Astrocyte (in vitro differentiated cells and primary cell): ENCODE data around the gene SH2D2A. TPM values are rescaled to one million over a fixed set of nuclear protein-coding genes. Genes with fewer than 3 reads are reported as not detected.

ENCODE experiments used
- DNase-seq: peaks from one replicate; pipeline ENCODE4 v3.0.0-alpha.2; 2010; ENCODE audit warnings: low read depth
- FAIRE-seq: peaks from 2 replicates; lab custom pipeline; 2011; peaks lifted over from hg19 to GRCh38; lab: Jason Lieb, UNC
- H2AFZ ChIP-seq: 2 replicates; pipeline ENCODE4 v1.6.0; 2012; ENCODE audit warnings: low read depth, low read length, inconsistent platforms
- H3K27ac ChIP-seq: 2 replicates; pipeline ENCODE4 v1.5.1; 2011; ENCODE audit warnings: low read depth, low read length, inconsistent platforms
- H3K27me3 ChIP-seq: 2 replicates; pipeline ENCODE4 v1.6.0; 2011; ENCODE audit warnings: low read length, inconsistent platforms; ENCODE audit not compliant: insufficient read depth
- H3K36me3 ChIP-seq: 2 replicates; pipeline ENCODE4 v1.5.1; 2011; ENCODE audit warnings: low read length, inconsistent platforms; ENCODE audit not compliant: insufficient read depth
- H3K4me1 ChIP-seq: 2 replicates; pipeline ENCODE4 v1.5.1; 2011; ENCODE audit warnings: low read length, inconsistent platforms; ENCODE audit not compliant: insufficient read depth
- H3K4me2 ChIP-seq: 2 replicates; pipeline ENCODE4 v1.6.0; 2012; ENCODE audit warnings: low read length, inconsistent platforms
- H3K4me3 ChIP-seq: 2 replicates; pipeline ENCODE4 v1.5.1; 2011; ENCODE audit warnings: low read depth, mild to moderate bottlenecking, low read length, inconsistent platforms; ENCODE audit not compliant: insufficient read depth
- H3K79me2 ChIP-seq: 2 replicates; pipeline ENCODE4 v1.6.0; 2012; ENCODE audit warnings: mild to moderate bottlenecking, low read length, inconsistent platforms; ENCODE audit not compliant: insufficient read depth
- H3K9ac ChIP-seq: 2 replicates; pipeline ENCODE4 v1.6.0; 2012; ENCODE audit warnings: mild to moderate bottlenecking, low read length, inconsistent platforms
- H3K9me3 ChIP-seq: 2 replicates; pipeline ENCODE4 v1.5.1; 2012; ENCODE audit warnings: low read depth, mild to moderate bottlenecking, low read length, inconsistent platforms; ENCODE audit not compliant: insufficient read depth
- H4K20me1 ChIP-seq: 2 replicates; pipeline ENCODE4 v1.6.0; 2012; ENCODE audit warnings: low read length, inconsistent platforms; ENCODE audit not compliant: insufficient read depth
- H3K27ac Mint-ChIP-seq: one replicate; pipeline ENCODE4 v1.8.0; 2021; ENCODE audit warnings: mild to moderate bottlenecking, mixed read lengths; ENCODE audit not compliant: unreplicated experiment
- H3K27me3 Mint-ChIP-seq: one replicate; pipeline ENCODE4 v1.8.0; 2021; ENCODE audit warnings: low read depth, mixed read lengths; ENCODE audit not compliant: unreplicated experiment
- H3K36me3 Mint-ChIP-seq: one replicate; pipeline ENCODE4 v1.8.0; 2021; ENCODE audit warnings: low read depth, mixed read lengths; ENCODE audit not compliant: unreplicated experiment
- H3K4me1 Mint-ChIP-seq: one replicate; pipeline ENCODE4 v1.8.0; 2021; ENCODE audit warnings: low read depth, mixed read lengths; ENCODE audit not compliant: unreplicated experiment
- H3K4me3 Mint-ChIP-seq: one replicate; pipeline ENCODE4 v1.8.0; 2021; ENCODE audit warnings: mild to moderate bottlenecking, moderate library complexity, mixed read lengths; ENCODE audit not compliant: unreplicated experiment
- H3K9me3 Mint-ChIP-seq: one replicate; pipeline ENCODE4 v1.8.0; 2021; ENCODE audit warnings: mild to moderate bottlenecking, mixed read lengths; ENCODE audit not compliant: unreplicated experiment
- CTCF ChIP-seq: IDR thresholded peaks from 2 replicates; pipeline ENCODE4 v1.5.1; 2011; ENCODE audit warnings: low read depth, mild to moderate bottlenecking, inconsistent platforms, low read length, moderate library complexity; ENCODE audit not compliant: insufficient read depth
- EZH2 ChIP-seq: IDR thresholded peaks from 2 replicates; pipeline ENCODE4 v1.6.1; 2012; ENCODE audit warnings: mild to moderate bottlenecking, low read length, inconsistent platforms; ENCODE audit not compliant: insufficient read depth
- total RNA-seq: library from RNA; stranded (reverse); gene quantifications from 2 replicates; pipeline ENCODE4 v1.2.1, GENCODE V29; 2021

The SH2D2A gene
- total RNA-seq, 1 donor from 2014 or later, result 1.1 TPM

GRCh38 chr1:156768610-156769295 lies 47.9 kb downstream of the SH2D2A start:
- Histone ChIP-seq H3K4me2 (peak overlapping the region; percentile 97), H3K36me3 (peaks cover 3% of the 10 kb centered on the region), H3K9ac (peak overlapping the region; percentile 96), H3K4me3 (peak overlapping the region; percentile 83), H3K9me3 (no peaks in the 10 kb centered on the region), H3K79me2 (peaks cover 71% of the 10 kb centered on the region), H3K4me1 (peaks cover 12% of the 10 kb centered on the region), H2AFZ (no peak overlapping the region), H3K27me3 (no peaks in the 10 kb centered on the region), H3K27ac (peak overlapping the region; percentile 90), H4K20me1 (peaks cover 53% of the 10 kb centered on the region)
- H3K4me3 Mint-ChIP-seq, result no peak overlapping the region
- H3K27ac Mint-ChIP-seq, result no peak overlapping the region
- H3K27me3 Mint-ChIP-seq, result no peaks in the 10 kb centered on the region
- H3K36me3 Mint-ChIP-seq, result peaks cover 6% of the 10 kb centered on the region
- no peaks in the 10 kb centered on the region for H3K9me3 Mint-ChIP-seq
- DNase-seq (no peak), FAIRE-seq (no peak)
- no peak for TF ChIP-seq EZH2
- no peak for TF ChIP-seq CTCF
- peaks cover 40% of the 10 kb centered on the region for H3K4me1 Mint-ChIP-seq

GRCh38 chr1:156767879-156768604 lies 48.6 kb downstream of the SH2D2A start:
- no peak overlapping the region for H3K4me3 Mint-ChIP-seq
- Histone ChIP-seq H4K20me1 (peaks cover 45% of the 10 kb centered on the region), H3K9ac (peak overlapping the region; percentile 96), H3K27me3 (no peaks in the 10 kb centered on the region), H3K9me3 (no peaks in the 10 kb centered on the region), H3K4me3 (peak overlapping the region; percentile 83), H2AFZ (peak overlapping the region; percentile 51), H3K79me2 (peaks cover 63% of the 10 kb centered on the region), H3K27ac (peak overlapping the region; percentile 90), H3K4me1 (peaks cover 12% of the 10 kb centered on the region), H3K4me2 (peak overlapping the region; percentile 97), H3K36me3 (peaks cover 3% of the 10 kb centered on the region)
- peaks cover 6% of the 10 kb centered on the region for H3K36me3 Mint-ChIP-seq
- no peaks in the 10 kb centered on the region for H3K9me3 Mint-ChIP-seq
- no peak for FAIRE-seq
- DNase-seq, result no peak
- H3K27ac Mint-ChIP-seq, result no peak overlapping the region
- no peaks in the 10 kb centered on the region for H3K27me3 Mint-ChIP-seq
- TF ChIP-seq EZH2 (no peak), CTCF (no peak)
- peaks cover 33% of the 10 kb centered on the region for H3K4me1 Mint-ChIP-seq
